Measurements from ENCODE around the gene KCND3. TPM values are rescaled to one million over a fixed set of nuclear protein-coding genes. Genes with fewer than 3 reads are reported as not detected.

The KCND3 gene
- total and polyA plus RNA-seq, 2 of the 4 experiments (the other 2 are of a cell fraction) = under 0.01 to 0.03 TPM

DNA sequence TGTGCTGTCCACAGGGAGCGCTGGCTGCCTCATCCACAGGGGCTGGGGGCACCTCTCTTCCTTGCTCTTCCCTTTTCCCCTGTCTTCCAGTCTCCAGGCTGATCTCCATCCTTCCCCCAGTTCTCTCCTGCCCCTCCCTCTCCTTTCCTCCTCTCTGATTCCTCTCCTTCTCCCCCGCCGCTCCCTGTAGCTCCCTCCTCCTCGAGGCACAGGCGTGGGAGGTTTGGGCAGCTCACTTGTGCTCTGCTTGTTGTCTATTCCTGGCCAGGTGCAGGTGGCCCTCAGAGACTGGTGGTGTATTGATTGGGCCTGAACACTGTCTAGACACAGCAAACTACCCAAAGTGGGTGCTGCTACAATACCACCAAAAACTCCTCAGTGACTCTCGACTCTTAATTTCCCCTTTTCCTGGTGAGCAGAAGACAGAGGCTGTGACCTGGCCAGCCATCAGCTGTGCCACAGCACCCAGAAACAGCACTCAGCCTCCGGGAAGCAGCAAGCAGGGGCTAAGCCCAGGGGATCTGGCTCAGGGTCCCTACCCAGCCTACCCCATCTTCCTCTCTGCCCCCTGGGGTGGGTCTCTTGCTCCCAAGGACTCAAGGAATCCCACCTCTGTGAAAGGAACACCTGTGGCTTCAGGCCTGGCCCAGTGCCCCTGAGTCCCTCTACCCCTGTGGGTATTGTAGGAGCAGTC lies 140.5 kb downstream of the KCND3 start:
- no TSS peak for BruUV-seq (replicated peaks)
- no peak overlapping the region for H3K18ac ChIP-seq (ENCODE audit: low read depth, low read length)
- no peak overlapping the region for H3K56ac ChIP-seq (ENCODE audit: extremely low read depth, insufficient read depth, low read length)
- H3K9me1 ChIP-seq (ENCODE audit: insufficient read depth, low read length) = no peaks in the 10 kb centered on the region
- H3K4me3 ChIP-seq (ENCODE audit: insufficient read depth, low read depth, low read length) = no peak overlapping the region
- no peak overlapping the region for H2AFZ ChIP-seq (replicated peaks; ENCODE audit: low read length, poor library complexity)
- H2BK15ac ChIP-seq (ENCODE audit: low read depth, low read length) = no peak overlapping the region
- H4K91ac ChIP-seq (ENCODE audit: insufficient read depth, low read depth, low read length) = no peak overlapping the region
- no peak overlapping the region for H4K5ac ChIP-seq (ENCODE audit: low read depth, low read length)
- no peak overlapping the region for H3K27ac ChIP-seq (ENCODE audit: insufficient read depth, low read length)
- DNase-seq (no peak), ATAC-seq (ENCODE audit: low read depth) (no peak)
- no peak overlapping the region for H2AK9ac ChIP-seq (replicated peaks; ENCODE audit: low read depth, low read length, poor library complexity)
- H3K14ac ChIP-seq (replicated peaks; ENCODE audit: low read depth, low read length) = no peak overlapping the region
- intact Hi-C loops (cut with micrococcal nuclease) (no loop called here), dilution Hi-C loops (cut with HindIII; ENCODE audit: low sequenced_read_pairs, unreplicated experiment) (no loop called here), in situ Hi-C loops (cut with MboI; ENCODE audit: low sequenced_read_pairs) (no loop called here)
- H3K23ac ChIP-seq (ENCODE audit: low read depth, low read length) = no peak overlapping the region
- no peaks in the 10 kb centered on the region for H3K79me1 ChIP-seq (ENCODE audit: low read depth in 1 of 2, low read length in 2 of 2)
- ChIA-PET CTCF (no interaction called here), POLR2A (ENCODE audit: unreplicated experiment) (no interaction called here)
- no peak for TF ChIP-seq MAZ (IDR thresholded peaks at IDR 0.05; ENCODE audit: borderline replicate concordance, low read depth, low read length)
- TF ChIP-seq SMC3 (IDR thresholded peaks at IDR 0.05; ENCODE audit: low read depth, low read length) = no peak
- TF ChIP-seq CTCF (conservative IDR thresholded peaks at IDR 0.05; ENCODE audit: low read depth, low read length) = no peak
- TF ChIP-seq, protein P1, sequence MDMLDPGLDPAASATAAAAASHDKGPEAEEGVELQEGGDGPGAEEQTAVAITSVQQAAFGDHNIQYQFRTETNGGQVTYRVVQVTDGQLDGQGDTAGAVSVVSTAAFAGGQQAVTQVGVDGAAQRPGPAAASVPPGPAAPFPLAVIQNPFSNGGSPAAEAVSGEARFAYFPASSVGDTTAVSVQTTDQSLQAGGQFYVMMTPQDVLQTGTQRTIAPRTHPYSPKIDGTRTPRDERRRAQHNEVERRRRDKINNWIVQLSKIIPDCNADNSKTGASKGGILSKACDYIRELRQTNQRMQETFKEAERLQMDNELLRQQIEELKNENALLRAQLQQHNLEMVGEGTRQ (IDR thresholded peaks at IDR 0.05; ENCODE audit: low read depth, low read length) = no peak
- TF ChIP-seq MAFK (IDR thresholded peaks at IDR 0.05; ENCODE audit: low read depth, low read length) = no peak
- no peak for TF ChIP-seq NFE2L2 (IDR thresholded peaks at IDR 0.05; ENCODE audit: low read depth, low read length)
- no peak for TF ChIP-seq MXI1 (IDR thresholded peaks at IDR 0.05; ENCODE audit: borderline replicate concordance, low read depth, low read length)
- no peak overlapping the region for H3K9ac ChIP-seq (ENCODE audit: low read depth, low read length)
- no peak overlapping the region for H3K4me2 ChIP-seq (ENCODE audit: low read depth, low read length)
- no peaks in the 10 kb centered on the region for H3K36me3 ChIP-seq (ENCODE audit: control insufficient read depth, insufficient read depth, low read length)
- no peak overlapping the region for H2BK20ac ChIP-seq (ENCODE audit: low read depth, low read length)
- peaks cover 28% of the 10 kb centered on the region for H3K27me3 ChIP-seq (ENCODE audit: control insufficient read depth, insufficient read depth, low read length)
- WGBS, 2 experiments (ENCODE audit: extremely low coverage in 2 of 2, insufficient read length in 1 of 2) = 80% methylated on average over 1 of the region's 7 CpGs; no CpG with 5 or more reads in 1 of the 2 experiments
- H2BK120ac ChIP-seq (ENCODE audit: low read depth, low read length) = no peak overlapping the region
- no peak overlapping the region for H2BK5ac ChIP-seq (ENCODE audit: low read depth, low read length, poor library complexity, severe bottlenecking)
- no peaks in the 10 kb centered on the region for H3K9me3 ChIP-seq (ENCODE audit: control insufficient read depth, insufficient read depth, low read length)
- H4K8ac ChIP-seq (ENCODE audit: low read depth in 2 of 2, low read length in 2 of 2) = no peak overlapping the region
- H2AK5ac ChIP-seq (ENCODE audit: low read depth, low read length) = no peak overlapping the region
- no peaks in the 10 kb centered on the region for H3K4me1 ChIP-seq (ENCODE audit: control insufficient read depth, insufficient read depth, low read length)
- H3K4ac ChIP-seq (ENCODE audit: low read depth, low read length) = no peak overlapping the region
- H4K20me1 ChIP-seq (ENCODE audit: insufficient read depth, low read length) = no peaks in the 10 kb centered on the region

Measured in IMR-90 (cell line).